ENCODE results near the gene GPC4.

The GPC4 gene

DNA sequence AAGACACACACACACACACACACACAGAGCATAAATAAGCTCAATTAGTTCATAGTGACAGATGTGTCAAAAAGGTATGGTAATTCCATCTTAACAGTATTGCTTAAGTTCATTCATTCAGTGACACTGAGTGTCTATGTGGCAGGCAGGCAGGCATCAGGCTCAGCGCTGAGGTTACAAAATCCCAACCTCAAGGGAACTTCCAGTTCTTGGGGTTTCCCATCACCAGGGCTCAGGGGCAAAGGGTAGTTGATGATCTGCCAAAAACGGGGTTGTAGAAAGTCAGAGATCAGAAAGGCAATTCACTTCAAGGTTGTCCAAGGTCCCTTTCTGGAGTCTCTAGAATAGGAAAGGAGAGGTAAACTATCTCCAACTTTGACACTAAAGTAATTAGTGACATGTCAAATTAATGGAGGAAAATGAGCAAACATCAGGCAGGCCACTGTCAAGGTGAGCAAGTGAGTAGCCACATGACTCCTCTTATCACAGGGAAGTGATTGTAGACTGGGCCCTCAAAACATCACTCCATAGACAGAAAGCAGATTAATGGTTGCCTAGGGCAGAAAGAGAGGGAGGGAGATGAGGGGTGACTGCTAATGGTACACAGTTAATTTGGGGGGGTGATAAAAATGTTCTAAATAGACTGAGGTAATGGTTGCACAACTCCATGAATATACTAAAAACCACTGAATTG is 41.8 kb downstream of the GPC4 start:
- no peak overlapping the region for H3K27ac ChIP-seq
- CTCF ChIA-PET = interaction anchor here (0.6 kb wide), 1 partner anchor 266 kb away, joined by 3 read pairs; no protein-coding TSS in a partner anchor
- DNase-seq (ENCODE audit: low spot score) = no peak
- TF ChIP-seq, protein P1, sequence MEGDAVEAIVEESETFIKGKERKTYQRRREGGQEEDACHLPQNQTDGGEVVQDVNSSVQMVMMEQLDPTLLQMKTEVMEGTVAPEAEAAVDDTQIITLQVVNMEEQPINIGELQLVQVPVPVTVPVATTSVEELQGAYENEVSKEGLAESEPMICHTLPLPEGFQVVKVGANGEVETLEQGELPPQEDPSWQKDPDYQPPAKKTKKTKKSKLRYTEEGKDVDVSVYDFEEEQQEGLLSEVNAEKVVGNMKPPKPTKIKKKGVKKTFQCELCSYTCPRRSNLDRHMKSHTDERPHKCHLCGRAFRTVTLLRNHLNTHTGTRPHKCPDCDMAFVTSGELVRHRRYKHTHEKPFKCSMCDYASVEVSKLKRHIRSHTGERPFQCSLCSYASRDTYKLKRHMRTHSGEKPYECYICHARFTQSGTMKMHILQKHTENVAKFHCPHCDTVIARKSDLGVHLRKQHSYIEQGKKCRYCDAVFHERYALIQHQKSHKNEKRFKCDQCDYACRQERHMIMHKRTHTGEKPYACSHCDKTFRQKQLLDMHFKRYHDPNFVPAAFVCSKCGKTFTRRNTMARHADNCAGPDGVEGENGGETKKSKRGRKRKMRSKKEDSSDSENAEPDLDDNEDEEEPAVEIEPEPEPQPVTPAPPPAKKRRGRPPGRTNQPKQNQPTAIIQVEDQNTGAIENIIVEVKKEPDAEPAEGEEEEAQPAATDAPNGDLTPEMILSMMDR (conservative IDR thresholded peaks at IDR 0.05; ENCODE audit: low read depth) = no peak
- POLR2A ChIA-PET (ENCODE audit: low non-redundant PET) = no interaction called here

DNA sequence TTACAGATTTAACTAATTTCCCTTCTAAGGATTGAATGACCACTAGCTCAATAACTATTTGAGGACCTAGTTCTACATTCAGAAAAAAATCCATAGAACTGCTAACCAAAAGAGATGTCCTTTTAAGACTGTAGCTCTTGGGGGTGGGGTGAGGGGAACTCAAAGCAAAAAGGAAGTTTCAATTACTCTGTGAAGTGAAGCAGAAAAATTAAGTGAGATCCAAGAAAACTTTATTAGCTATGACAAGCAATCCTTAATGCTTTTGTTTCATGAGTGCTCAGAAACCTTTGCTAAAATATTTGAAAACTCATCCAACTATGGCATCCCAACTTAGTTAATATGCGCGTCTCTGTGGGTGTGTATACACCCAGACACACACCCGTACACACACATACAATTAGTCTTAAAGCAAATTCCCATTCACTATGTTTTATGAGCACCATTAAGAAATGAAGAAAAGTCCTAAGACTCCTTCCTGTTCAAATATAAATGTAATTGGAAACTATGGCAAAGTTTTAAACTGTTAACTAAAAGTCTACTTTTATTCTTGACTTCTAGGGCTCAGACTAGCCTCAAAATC is 44.5 kb downstream of the GPC4 start:
- TF ChIP-seq, protein P1 (conservative IDR thresholded peaks at IDR 0.05; ENCODE audit: low read depth) = no peak
- no peak for DNase-seq (ENCODE audit: low spot score)
- CTCF ChIA-PET = interaction anchor here (0.7 kb wide), 1 partner anchor 207 kb away, joined by 3 read pairs; no protein-coding TSS in a partner anchor
- POLR2A ChIA-PET (ENCODE audit: low non-redundant PET) = no interaction called here
- H3K27ac ChIP-seq = no peak overlapping the region

DNA sequence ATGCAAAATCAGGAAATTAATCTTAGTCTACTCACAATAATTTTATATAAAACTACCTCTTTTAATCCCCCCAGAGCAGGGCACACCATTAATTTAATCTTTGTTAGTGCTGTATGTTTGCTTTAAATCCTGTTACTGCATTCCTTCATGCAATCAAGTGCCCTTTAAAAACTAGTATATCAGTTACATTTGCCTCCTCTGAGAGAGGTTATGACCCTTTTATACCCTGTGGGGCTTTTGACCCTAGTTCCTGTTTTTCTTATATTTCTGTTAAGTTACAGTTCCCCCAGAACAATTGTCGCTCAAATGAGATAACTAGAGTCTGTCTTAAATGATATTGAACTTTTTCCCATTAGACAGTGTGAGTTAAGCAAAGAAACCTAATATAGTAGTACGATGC is 46.2 kb downstream of the GPC4 start:
- TF ChIP-seq, protein P1 (conservative IDR thresholded peaks at IDR 0.05; ENCODE audit: low read depth) = no peak
- H3K27ac ChIP-seq = no peak overlapping the region
- DNase-seq (ENCODE audit: low spot score) = no peak
- ChIA-PET POLR2A (ENCODE audit: low non-redundant PET) (no interaction called here), CTCF (no interaction called here)

DNA sequence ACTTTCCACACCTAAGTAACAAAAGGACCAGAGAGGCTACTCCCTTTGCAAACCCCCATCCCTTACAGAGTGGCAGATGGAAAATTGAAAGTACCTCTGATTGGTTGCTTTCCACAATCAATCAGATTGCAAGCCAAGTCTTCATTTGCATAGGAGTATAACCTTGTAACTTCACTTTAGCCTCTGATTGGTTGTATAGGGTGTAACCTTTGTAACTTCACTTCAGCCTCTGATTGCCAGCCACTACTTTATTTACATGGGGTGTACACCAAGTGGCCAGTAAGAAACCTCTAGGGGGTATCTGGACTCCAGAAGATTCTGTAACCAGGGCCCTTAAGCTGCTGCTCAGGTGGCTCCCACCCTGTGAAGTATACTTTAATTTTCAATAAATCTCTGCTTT is 48.6 kb downstream of the GPC4 start:
- TF ChIP-seq, protein P1 (conservative IDR thresholded peaks at IDR 0.05; ENCODE audit: low read depth) = no peak
- CTCF ChIA-PET = no interaction called here
- POLR2A ChIA-PET (ENCODE audit: low non-redundant PET) = no interaction called here
- no peak overlapping the region for H3K27ac ChIP-seq
- no peak for DNase-seq (ENCODE audit: low spot score)

DNA sequence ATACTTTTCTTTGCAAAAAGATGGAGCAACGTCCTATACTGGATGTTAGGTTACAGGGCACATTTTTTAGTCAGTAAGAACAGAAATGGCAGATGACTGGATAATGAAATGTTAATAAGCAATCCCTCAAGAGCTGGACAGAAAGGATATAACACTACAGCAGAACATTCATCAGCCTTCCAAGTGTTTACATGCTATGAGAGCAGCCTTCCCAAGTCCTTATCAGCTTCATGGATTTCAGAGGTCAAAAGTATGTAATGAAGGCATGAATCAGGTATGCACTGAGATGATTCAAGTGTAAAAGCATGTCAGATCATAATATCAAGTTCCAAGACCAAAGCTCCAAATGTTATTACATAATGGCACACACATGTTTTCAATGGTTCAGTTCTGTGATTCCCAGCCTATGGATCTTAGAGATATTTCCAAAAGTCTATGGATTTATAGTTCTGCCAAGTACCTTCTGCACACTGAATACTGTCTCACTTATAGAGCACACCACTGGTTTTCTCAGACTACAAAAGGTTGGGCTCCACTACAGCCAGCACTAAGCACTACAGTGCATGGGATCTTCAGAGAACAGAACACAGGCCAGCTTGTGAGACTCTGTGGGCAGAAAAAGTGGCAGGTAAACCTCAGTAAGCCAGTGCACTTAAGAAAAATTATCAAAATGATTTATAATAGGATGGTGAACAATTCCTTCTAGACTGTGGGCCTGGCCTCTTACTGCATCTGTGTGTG is 49.2 kb downstream of the GPC4 start:
- CTCF ChIA-PET = no interaction called here
- no peak overlapping the region for H3K27ac ChIP-seq
- TF ChIP-seq, protein P1 (conservative IDR thresholded peaks at IDR 0.05; ENCODE audit: low read depth) = no peak
- POLR2A ChIA-PET (ENCODE audit: low non-redundant PET) = no interaction called here
- DNase-seq (ENCODE audit: low spot score) = no peak

DNA sequence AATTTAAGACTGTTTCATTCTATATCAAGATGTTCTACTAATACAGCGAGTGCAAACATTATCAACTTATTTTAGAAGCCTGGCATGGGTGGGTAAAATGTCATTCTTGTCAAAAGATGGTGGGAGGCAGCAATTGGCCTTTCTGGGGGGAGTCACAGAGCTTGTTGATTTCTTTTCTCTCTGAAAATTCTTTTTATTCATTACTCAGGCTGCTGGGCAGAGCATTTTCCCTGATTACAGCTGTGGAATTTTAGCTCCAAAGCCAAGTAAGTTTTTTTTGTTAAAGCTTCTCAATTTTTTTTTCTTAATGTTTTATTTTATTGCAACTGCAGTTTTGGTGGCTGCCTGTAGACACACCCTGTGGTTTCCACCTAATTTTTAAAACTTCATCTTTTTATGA is 50.4 kb downstream of the GPC4 start:
- H3K27ac ChIP-seq = no peak overlapping the region
- ChIA-PET CTCF (no interaction called here), POLR2A (ENCODE audit: low non-redundant PET) (no interaction called here)
- no peak for DNase-seq (ENCODE audit: low spot score)
- TF ChIP-seq, protein P1 (conservative IDR thresholded peaks at IDR 0.05; ENCODE audit: low read depth) = no peak
